AG09309 (cell line): ENCODE data around the gene SLC26A11.

Experiments
- DNase-seq: peaks from one replicate; pipeline ENCODE4 v3.0.0-alpha.2; 2010; ENCODE audit warnings: low read depth
- H3K4me3 ChIP-seq: 2 replicates; pipeline ENCODE4 v1.5.1; 2011; ENCODE audit warnings: mild to moderate bottlenecking, low read depth, low read length, moderate library complexity; ENCODE audit not compliant: control insufficient read depth
- TF ChIP-seq, protein P1 (sequence below): IDR thresholded peaks from 2 replicates; pipeline ENCODE4 v1.5.1; 2011; ENCODE audit warnings: mild to moderate bottlenecking, low read depth, low read length, inconsistent platforms; ENCODE audit not compliant: insufficient read depth, control insufficient read depth; ENCODE audit errors: missing control alignments

The SLC26A11 gene

DNA sequence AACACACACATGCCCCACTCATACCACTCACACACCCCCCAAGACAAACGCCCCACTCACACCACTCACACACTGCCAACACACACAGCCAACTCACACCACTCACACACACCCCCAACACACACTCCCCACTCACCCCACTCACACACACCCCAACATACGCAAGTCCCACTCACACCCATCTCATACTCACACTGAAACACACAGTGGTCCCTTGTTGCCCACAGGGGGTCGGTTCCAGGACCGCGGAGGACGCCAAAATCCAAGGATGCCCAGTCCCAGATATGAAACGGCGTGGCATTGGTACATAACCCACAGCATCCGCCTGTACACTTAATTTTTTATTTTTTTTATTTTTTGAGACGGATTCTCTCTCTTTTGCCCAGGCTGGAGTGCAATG lies 61.3 kb downstream of the SLC26A11 start:
- TF ChIP-seq, protein P1, sequence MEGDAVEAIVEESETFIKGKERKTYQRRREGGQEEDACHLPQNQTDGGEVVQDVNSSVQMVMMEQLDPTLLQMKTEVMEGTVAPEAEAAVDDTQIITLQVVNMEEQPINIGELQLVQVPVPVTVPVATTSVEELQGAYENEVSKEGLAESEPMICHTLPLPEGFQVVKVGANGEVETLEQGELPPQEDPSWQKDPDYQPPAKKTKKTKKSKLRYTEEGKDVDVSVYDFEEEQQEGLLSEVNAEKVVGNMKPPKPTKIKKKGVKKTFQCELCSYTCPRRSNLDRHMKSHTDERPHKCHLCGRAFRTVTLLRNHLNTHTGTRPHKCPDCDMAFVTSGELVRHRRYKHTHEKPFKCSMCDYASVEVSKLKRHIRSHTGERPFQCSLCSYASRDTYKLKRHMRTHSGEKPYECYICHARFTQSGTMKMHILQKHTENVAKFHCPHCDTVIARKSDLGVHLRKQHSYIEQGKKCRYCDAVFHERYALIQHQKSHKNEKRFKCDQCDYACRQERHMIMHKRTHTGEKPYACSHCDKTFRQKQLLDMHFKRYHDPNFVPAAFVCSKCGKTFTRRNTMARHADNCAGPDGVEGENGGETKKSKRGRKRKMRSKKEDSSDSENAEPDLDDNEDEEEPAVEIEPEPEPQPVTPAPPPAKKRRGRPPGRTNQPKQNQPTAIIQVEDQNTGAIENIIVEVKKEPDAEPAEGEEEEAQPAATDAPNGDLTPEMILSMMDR = no peak
- no peak for DNase-seq
- no peak overlapping the region for H3K4me3 ChIP-seq

DNA sequence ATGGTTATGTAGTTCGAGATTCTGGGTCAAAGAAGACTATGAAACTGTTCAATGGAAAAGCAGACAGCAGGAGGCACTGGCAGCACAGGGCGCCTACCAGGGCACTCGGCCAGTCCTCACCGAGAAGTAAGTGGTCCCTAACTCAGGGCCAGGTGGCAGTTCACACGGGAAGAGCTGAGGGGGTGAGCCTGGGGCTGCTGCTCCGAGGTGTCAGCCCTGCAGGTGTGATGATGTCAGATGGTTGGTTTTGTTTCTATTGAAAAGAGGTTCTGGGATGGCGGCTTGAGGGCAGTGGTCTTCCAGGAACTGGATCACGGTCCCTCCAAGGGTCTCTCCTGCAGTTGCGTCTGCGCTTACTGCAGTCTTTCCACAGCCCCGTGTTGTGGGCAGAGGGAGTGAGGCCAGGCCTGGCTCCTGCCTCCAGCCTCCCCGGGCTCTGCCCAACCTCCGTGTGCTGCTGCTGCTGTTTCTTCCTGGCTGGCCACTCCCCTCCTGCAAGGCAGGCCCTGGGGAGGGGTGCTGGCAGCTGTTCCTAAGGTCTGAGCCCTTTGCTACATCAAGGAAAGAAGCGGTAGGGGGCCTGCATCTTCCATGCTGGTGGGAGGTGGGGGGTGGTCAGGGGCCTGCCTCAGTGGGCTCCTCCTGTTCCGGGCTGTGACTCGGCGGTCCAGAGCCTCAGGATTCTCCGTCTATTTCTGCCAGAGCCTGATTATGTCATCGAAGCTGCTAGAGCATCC lies 63.1 kb downstream of the SLC26A11 start:
- TF ChIP-seq, protein P1 = no peak
- H3K4me3 ChIP-seq = no peak overlapping the region
- DNase-seq = no peak

DNA sequence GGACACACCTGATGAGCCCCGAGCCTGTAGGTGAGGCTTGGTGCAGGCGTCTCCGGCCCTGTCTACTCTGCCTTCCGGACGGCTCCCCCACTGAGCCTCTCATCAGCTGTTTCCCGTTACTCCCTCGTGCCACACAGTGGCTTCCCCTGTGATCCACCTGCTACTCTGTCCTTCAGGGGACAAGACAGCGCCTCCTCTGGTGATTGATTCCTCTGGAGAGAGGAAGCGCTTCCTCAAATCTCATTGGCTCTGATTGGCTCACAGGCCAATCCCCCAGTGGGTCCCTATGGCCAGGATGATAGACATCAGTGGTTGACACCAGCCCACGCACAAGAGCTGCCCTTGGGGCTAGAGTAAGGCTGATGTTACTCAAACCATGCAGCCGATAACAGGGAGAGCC lies 64.4 kb downstream of the SLC26A11 start:
- DNase-seq = no peak
- TF ChIP-seq, protein P1 = no peak
- H3K4me3 ChIP-seq = no peak overlapping the region

DNA sequence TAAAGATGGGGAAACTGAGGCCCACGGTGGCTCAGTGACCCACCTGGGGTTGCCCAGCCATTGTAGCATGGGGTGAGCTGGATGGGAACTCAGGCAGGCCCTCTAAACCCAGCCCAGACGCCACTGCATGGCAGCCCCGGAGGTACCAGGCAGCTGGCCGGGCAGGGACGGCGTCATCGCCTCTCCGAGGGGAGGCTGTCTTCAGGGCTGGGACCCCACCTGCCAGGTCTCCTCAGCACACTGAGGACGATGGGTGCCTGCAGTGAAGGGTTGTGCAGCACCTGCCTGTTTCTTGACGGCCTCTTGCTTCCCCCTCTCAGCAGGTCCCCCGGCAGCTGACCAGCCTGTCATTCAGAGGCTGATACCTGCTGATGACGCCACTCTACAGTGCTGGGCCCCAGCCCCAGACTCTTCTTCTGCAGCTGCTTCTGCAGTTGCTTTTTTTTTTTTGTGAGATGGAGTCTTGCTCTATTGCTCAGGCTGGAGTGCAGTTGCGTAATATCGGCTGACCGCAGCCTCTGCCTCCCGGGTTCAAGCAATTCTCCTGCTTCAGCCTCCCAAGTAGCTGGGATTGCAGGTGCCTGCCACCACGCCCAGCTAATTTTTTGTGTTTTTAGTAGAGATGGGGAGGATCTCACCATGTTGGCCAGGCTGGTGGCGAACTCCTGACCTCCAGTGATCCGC lies 65.2 kb downstream of the SLC26A11 start:
- no peak for DNase-seq
- TF ChIP-seq, protein P1 = no peak
- no peak overlapping the region for H3K4me3 ChIP-seq

DNA sequence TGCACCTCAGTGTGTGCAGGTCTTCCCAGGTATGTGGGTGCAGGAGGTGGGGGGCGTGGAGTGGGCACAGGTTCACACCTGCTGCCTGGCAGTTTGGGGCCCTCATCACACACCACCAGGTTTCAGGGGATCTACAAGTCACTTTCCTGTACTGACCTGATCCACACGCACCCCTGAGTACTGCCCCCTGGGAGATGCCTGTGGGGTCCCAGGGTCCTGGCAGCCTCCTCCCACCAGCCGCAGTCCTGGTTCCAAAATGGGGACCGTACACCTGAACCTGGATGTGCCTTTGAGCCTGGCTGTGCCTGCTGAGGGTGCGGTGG lies 66.4 kb downstream of the SLC26A11 start:
- TF ChIP-seq, protein P1 = no peak
- no peak for DNase-seq
- H3K4me3 ChIP-seq = no peak overlapping the region

DNA sequence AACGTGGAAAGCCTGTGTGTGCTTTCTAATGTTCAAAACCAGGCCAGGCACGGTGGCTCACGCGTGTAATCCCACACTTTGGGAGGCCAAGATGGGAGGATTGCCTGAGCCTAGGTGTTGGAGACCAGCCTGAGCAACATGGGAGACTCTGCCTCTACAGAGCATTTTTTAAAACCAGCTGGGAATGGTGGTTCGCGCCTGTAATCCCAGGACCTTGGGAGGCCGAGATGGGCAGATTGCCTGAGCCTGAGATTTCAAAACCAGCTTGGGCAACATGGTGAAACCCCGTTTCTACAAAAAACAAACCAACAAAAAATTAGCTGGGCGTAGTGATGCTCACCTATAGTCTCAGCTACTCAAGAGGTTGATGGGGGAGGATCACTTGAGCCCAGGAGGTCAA lies 66.8 kb downstream of the SLC26A11 start:
- TF ChIP-seq, protein P1 = no peak
- no peak for DNase-seq

More for the DNA sequence above, 66.8 kb downstream of the SLC26A11 start:
- no peak overlapping the region for H3K4me3 ChIP-seq
